Activated CD4-positive, alpha-beta T cell treated with anti-CD3 and anti-CD28 coated beads for 36 hours (primary cell): ENCODE results near the gene HOXA2. TPM values are rescaled to one million over a fixed set of nuclear protein-coding genes. Genes with fewer than 3 reads are reported as not detected.

Source experiments
- ATAC-seq: fragments of 200-7000 bp; cut with Tn5 transposase; one replicate; pipeline ENCODE4 v1.10.0; 2021; ENCODE audit warnings: mild to moderate bottlenecking, moderate library complexity
- CTCF ChIA-PET: fragments of 350-600 bp; sonication (Branson Sonifier 250); formaldehyde crosslinking; loops from one replicate; lab custom pipeline; 2021; ENCODE audit warnings: antibody characterized with exemption; lab: Charles Lee
- POLR2A ChIA-PET: fragments of 350-600 bp; sonication (Branson Sonifier 250); formaldehyde crosslinking; loops from one replicate; lab custom pipeline; 2021; ENCODE audit warnings: antibody characterized with exemption, inconsistent platforms; lab: Charles Lee
- DNase-seq: peaks from one replicate; pipeline ENCODE4 v3.0.0-alpha.2; 2020
- H3K27ac Mint-ChIP-seq: one replicate; pipeline ENCODE4 v1.8.0; 2021; ENCODE audit warnings: mixed read lengths
- H3K27me3 Mint-ChIP-seq: one replicate; pipeline ENCODE4 v1.8.0; 2021; ENCODE audit warnings: mixed read lengths
- H3K36me3 Mint-ChIP-seq: one replicate; pipeline ENCODE4 v1.8.0; 2021; ENCODE audit warnings: low read depth, mixed read lengths
- H3K4me1 Mint-ChIP-seq: one replicate; pipeline ENCODE4 v1.8.0; 2021; ENCODE audit warnings: mixed read lengths
- H3K4me3 Mint-ChIP-seq: one replicate; pipeline ENCODE4 v1.8.0; 2021; ENCODE audit warnings: mild to moderate bottlenecking, moderate library complexity, mixed read lengths
- H3K9me3 Mint-ChIP-seq: one replicate; pipeline ENCODE4 v1.8.0; 2021; ENCODE audit warnings: low read depth, mixed read lengths
- intact Hi-C, 2 experiments: fragments of 100-400 bp; cut with DNase I in 1 of 2; cut with micrococcal nuclease in 1 of 2; formaldehyde crosslinking; loops; one replicate each; pipeline versions ENCODE4 v1.14.2 to v1.15.1; 2022 to 2024; cut with DNase I, micrococcal nuclease
- total RNA-seq, 2 experiments: library from RNA; stranded (reverse); gene quantifications; one replicate each; pipeline ENCODE4 v1.2.3, GENCODE V29; 2021

HOXA2 gene
- total RNA-seq, 2 experiments from 2014 or later: not detected

- H3K4me3 Mint-ChIP-seq: no peak overlapping the region
- H3K36me3 Mint-ChIP-seq: no peaks in the 10 kb centered on the region
- CTCF ChIA-PET: no interaction called here
- H3K27ac Mint-ChIP-seq: no peak overlapping the region
- H3K27me3 Mint-ChIP-seq: peaks cover 43% of the 10 kb centered on the region
- H3K9me3 Mint-ChIP-seq: no peaks in the 10 kb centered on the region
- peaks cover 15% of the 10 kb centered on the region for H3K4me1 Mint-ChIP-seq
- POLR2A ChIA-PET: no interaction called here
- DNase-seq (no peak), ATAC-seq (no peak)
- intact Hi-C loops: no loop called here
Observed at GRCh38 chr7:27106901-27107240, 4.4 kb upstream of the HOXA2 start.

DNA sequence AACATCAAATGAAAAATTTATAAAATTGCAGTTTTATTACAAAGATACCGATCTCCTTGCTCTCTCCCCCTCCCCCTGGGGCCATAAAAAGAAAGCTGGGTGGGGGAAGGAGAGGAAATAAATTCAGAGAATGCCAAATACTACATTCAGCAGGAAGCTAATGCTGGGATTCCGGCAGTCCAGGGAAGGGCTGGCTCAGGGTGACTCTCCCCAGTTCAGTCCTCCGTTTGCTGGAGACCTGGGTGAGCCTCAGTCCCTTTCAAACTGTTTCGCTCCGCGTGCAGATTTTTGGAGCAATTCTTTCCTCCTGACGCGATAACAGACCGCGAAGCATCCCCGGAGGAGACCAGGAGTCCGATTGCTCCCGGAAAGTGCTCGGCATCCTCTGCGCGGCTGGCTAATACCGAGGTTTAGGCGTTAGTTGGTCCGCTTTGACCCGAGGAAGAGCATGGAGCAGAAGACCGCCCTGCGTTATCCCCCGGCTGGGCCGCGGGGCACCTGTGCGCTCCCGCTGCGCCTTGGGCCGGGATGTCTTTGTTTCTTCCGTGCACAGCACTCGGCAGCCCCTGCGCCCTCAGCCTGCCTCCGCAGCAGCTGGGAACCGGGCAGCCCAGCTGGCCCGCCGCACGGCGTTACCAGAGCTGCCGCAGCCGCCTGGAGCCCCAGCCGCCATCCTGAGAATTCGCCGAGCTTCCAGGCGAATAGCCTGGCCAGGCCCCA, 3.9 kb upstream of the HOXA2 start:
- no peak for DNase-seq
- CTCF ChIA-PET: no interaction called here
- Mint-ChIP-seq H3K27ac (no peak overlapping the region), H3K36me3 (no peaks in the 10 kb centered on the region), H3K4me3 (no peak overlapping the region), H3K4me1 (peaks cover 18% of the 10 kb centered on the region), H3K9me3 (no peaks in the 10 kb centered on the region), H3K27me3 (peaks cover 46% of the 10 kb centered on the region)
- ATAC-seq: no peak
- POLR2A ChIA-PET: no interaction called here
- intact Hi-C loops: no loop called here

DNA sequence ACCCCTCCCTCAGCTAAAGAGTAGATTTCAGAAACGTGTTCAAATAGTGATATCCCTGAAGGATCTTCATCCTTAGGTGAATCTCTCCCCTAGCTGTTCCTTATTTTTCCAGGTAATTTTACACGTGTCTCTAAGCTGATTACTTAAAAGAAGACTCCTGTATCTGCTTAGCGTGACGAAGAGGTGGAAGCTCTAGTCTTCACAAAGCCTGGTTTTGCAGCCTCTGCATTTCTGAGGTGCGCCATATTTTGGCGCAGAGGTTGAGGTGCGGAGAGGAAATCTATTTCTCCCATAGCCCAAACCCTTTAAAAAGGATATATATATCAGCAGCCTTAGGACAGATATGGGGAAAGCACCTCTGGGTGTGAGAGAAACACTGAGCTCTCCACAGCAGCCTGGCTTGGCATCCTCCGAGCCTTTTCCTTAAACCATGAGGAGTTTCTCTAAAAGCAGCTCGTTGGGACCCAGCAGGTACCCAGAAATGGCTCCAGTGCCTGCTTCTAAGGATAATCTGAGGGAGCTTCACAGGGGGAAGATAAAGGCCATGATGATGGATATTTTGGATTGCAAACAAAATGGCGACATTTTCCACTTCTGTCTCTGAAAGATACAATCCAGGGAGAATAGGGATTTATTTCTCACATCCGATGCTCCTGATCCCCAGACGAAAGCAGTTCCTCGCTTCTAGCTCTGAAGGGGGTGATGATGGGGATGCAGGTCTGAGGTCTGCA, 3.0 kb upstream of the HOXA2 start:
- intact Hi-C loops: no loop called here
- H3K36me3 Mint-ChIP-seq: no peaks in the 10 kb centered on the region
- peaks cover 55% of the 10 kb centered on the region for H3K27me3 Mint-ChIP-seq
- no peak for ATAC-seq
- no peak overlapping the region for H3K4me3 Mint-ChIP-seq
- H3K27ac Mint-ChIP-seq: no peak overlapping the region
- CTCF ChIA-PET: interaction anchor here (0.6 kb wide), 1 partner anchor 45 kb away, joined by 3 read pairs; no protein-coding TSS in a partner anchor
- no peaks in the 10 kb centered on the region for H3K9me3 Mint-ChIP-seq
- DNase-seq: no peak
- peaks cover 18% of the 10 kb centered on the region for H3K4me1 Mint-ChIP-seq
- POLR2A ChIA-PET: no interaction called here

DNA sequence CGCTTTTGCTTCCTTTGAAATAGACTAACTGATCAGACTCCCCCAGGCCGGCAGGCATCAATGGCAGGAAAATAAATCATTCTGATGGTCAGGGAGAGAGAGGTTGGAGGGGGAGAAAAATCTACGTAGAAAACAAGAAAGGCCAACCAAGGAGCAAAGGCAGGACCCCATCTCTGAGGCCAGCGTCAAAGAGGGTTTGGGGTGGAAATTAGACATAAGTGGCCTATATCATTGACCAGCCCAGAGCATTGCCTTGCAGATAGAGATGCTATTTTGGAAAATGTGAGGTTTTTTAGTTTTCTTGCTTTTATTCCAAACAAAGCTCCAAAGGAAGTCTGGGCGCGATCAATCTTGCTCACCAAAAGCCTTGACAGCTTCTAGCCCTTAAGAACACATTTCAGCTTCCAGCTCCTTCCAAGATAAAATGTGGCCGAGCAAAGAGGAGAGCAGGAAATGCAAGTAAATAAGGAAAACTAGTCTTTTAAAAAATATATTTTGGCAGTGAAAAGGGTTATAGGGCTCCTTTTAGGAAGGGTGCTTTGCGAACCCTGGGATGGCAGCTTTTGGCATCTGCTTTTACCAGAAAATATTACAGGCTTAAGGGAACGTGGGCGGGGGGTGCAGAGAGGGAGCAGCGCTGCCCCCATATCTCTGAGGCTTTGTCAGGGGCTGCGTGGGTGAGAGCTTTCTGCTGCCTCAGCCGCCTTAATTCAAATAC, 2.0 kb upstream of the HOXA2 start:
- DNase-seq (no peak), ATAC-seq (no peak)
- CTCF ChIA-PET: interaction anchor here (0.6 to 1.0 kb wide), 2 partner anchors 46 to 75 kb away, joined by 3 read pairs; no protein-coding TSS in a partner anchor
- POLR2A ChIA-PET: no interaction called here
- H3K4me3 Mint-ChIP-seq: no peak overlapping the region
- H3K4me1 Mint-ChIP-seq: peaks cover 18% of the 10 kb centered on the region
- H3K27ac Mint-ChIP-seq: no peak overlapping the region
- H3K36me3 Mint-ChIP-seq: no peaks in the 10 kb centered on the region
- intact Hi-C loops: no loop called here
- no peaks in the 10 kb centered on the region for H3K9me3 Mint-ChIP-seq
- peaks cover 62% of the 10 kb centered on the region for H3K27me3 Mint-ChIP-seq

- H3K4me1 Mint-ChIP-seq: peaks cover 22% of the 10 kb centered on the region
- no peaks in the 10 kb centered on the region for H3K36me3 Mint-ChIP-seq
- intact Hi-C loops: no loop called here
- DNase-seq (no peak), ATAC-seq (no peak)
- CTCF ChIA-PET: no interaction called here
- H3K9me3 Mint-ChIP-seq: no peaks in the 10 kb centered on the region
- POLR2A ChIA-PET: no interaction called here
- H3K27me3 Mint-ChIP-seq: peaks cover 70% of the 10 kb centered on the region
- H3K27ac Mint-ChIP-seq: no peak overlapping the region
- H3K4me3 Mint-ChIP-seq: no peak overlapping the region
Observed at GRCh38 chr7:27103489-27104226, 1.2 kb upstream of the HOXA2 start.

GRCh38 chr7:27101957-27102580, 414 bp downstream of the HOXA2 start:
- H3K27ac Mint-ChIP-seq: no peak overlapping the region
- CTCF ChIA-PET: interaction anchor here (1.0 kb wide), 1 partner anchor 32 kb away, joined by 3 read pairs; no protein-coding TSS in a partner anchor
- H3K27me3 Mint-ChIP-seq: peaks cover 83% of the 10 kb centered on the region

GRCh38 chr7:27101171-27101956, 1.1 kb downstream of the HOXA2 start:
- CTCF ChIA-PET: interaction anchor here (0.6 to 1.0 kb wide), 2 partner anchors 33 to 60 kb away, joined by 3 read pairs; no protein-coding TSS in a partner anchor
- POLR2A ChIA-PET: no interaction called here
- Mint-ChIP-seq H3K36me3 (no peaks in the 10 kb centered on the region), H3K9me3 (no peaks in the 10 kb centered on the region), H3K4me1 (peaks cover 34% of the 10 kb centered on the region), H3K27ac (no peak overlapping the region), H3K27me3 (peaks cover 84% of the 10 kb centered on the region), H3K4me3 (no peak overlapping the region)
- DNase-seq (no peak), ATAC-seq (no peak)
- intact Hi-C loops: no loop called here

More at GRCh38 chr7:27101957-27102580, 414 bp downstream of the HOXA2 start:
- no peaks in the 10 kb centered on the region for H3K9me3 Mint-ChIP-seq
- H3K36me3 Mint-ChIP-seq: no peaks in the 10 kb centered on the region
- POLR2A ChIA-PET: no interaction called here
- no peak overlapping the region for H3K4me3 Mint-ChIP-seq
- peaks cover 33% of the 10 kb centered on the region for H3K4me1 Mint-ChIP-seq
- ATAC-seq (no peak), DNase-seq (no peak)
- intact Hi-C loops: no loop called here

- no peak overlapping the region for H3K4me3 Mint-ChIP-seq
- peaks cover 80% of the 10 kb centered on the region for H3K27me3 Mint-ChIP-seq
- POLR2A ChIA-PET: no interaction called here
- ATAC-seq (no peak), DNase-seq (no peak)
- intact Hi-C loops: no loop called here
- no peak overlapping the region for H3K27ac Mint-ChIP-seq
- H3K9me3 Mint-ChIP-seq: no peaks in the 10 kb centered on the region
- no peaks in the 10 kb centered on the region for H3K36me3 Mint-ChIP-seq
- H3K4me1 Mint-ChIP-seq: peaks cover 35% of the 10 kb centered on the region
- CTCF ChIA-PET: interaction anchor here (0.6 to 0.7 kb wide), 2 partner anchors 60 to 247 kb away, joined by 3 read pairs; no protein-coding TSS in a partner anchor
Observed at GRCh38 chr7:27100694-27101170, 1.8 kb downstream of the HOXA2 start.

- intact Hi-C loops: loop anchor here (5.0 to 10.0 kb wide), 7 partner anchors 33 to 1237 kb away; partner anchors contain the start of genes EVX1 (in 1 of the 2), HOXA4 (in 1 of the 2), HOXA7 (in 1 of the 2) and SKAP2 (in 1 of the 2)
- ChIA-PET POLR2A (interaction anchor here (0.6 kb wide), 1 partner anchor 44 kb away, joined by 4 read pairs; no protein-coding TSS in a partner anchor), CTCF (interaction anchor here (0.8 to 1.1 kb wide), 2 partner anchors 11 to 16 kb away, joined by 3 to 4 read pairs; no protein-coding TSS in a partner anchor)
- no peaks in the 10 kb centered on the region for H3K9me3 Mint-ChIP-seq
- H3K4me1 Mint-ChIP-seq: peaks cover 41% of the 10 kb centered on the region
- DNase-seq (no peak), ATAC-seq (no peak)
- H3K27me3 Mint-ChIP-seq: peaks cover 84% of the 10 kb centered on the region
- H3K27ac Mint-ChIP-seq: no peak overlapping the region
- H3K4me3 Mint-ChIP-seq: no peak overlapping the region
- no peaks in the 10 kb centered on the region for H3K36me3 Mint-ChIP-seq
Observed at GRCh38 chr7:27099453-27100370, 2.8 kb downstream of the HOXA2 start.
